Rectal smooth muscle tissue (tissue), 1 donor: ENCODE data around the gene TCEANC2.

Experiments used
- H3K27ac ChIP-seq: one replicate; pipeline ENCODE4 v1.7.0; 2013; ENCODE audit warnings: low read depth, low read length, inconsistent platforms
- H3K27me3 ChIP-seq: one replicate; pipeline ENCODE4 v1.7.0; 2013; ENCODE audit warnings: low read length; ENCODE audit not compliant: control insufficient read depth, insufficient read depth
- H3K36me3 ChIP-seq: one replicate; pipeline ENCODE4 v1.7.0; 2013; ENCODE audit warnings: low read length; ENCODE audit not compliant: control insufficient read depth, insufficient read depth
- H3K4me1 ChIP-seq: one replicate; pipeline ENCODE4 v1.7.0; 2013; ENCODE audit warnings: low read length; ENCODE audit not compliant: control insufficient read depth, insufficient read depth
- H3K4me3 ChIP-seq: one replicate; pipeline ENCODE4 v1.7.0; 2013; ENCODE audit warnings: low read length
- H3K9ac ChIP-seq: one replicate; pipeline ENCODE4 v1.7.0; 2013; ENCODE audit warnings: low read length

The TCEANC2 gene

DNA sequence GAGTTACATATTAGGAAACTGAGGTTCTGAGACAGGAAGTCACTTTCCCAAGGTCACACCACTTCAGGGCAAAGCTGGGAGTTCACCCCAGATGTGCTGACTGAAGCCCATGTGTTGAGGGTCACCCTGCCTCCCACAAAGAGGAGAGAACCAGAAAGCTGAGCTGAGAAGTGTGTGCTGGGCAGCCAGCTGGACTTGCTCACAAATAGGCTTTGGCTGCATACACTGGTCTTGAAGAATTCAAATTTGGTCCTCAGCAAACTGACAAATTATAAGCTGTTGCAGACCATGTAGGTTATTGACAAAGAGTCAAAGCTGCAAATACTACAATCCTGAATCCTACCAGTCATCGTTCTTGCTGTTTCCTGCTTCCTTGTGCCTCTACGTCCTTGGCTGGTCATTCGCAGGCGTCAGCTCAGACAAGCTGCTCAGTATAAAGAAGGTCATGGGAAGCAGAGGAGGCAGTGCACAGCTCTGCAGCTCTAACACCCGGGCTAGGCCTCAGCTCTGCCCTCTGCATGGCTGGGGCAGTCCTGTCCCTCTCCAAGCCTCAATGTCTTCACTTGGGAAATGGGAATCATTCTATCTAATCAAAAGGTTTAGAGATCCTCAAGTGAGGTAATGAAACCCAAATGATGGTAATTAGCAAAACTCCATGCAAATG, 59.4 kb downstream of the TCEANC2 start:
- H3K4me1 ChIP-seq: no peaks in the 10 kb centered on the region
- H3K27ac ChIP-seq: no peak overlapping the region
- no peak overlapping the region for H3K9ac ChIP-seq
- H3K27me3 ChIP-seq: no peaks in the 10 kb centered on the region
- H3K4me3 ChIP-seq: no peak overlapping the region
- no peaks in the 10 kb centered on the region for H3K36me3 ChIP-seq

DNA sequence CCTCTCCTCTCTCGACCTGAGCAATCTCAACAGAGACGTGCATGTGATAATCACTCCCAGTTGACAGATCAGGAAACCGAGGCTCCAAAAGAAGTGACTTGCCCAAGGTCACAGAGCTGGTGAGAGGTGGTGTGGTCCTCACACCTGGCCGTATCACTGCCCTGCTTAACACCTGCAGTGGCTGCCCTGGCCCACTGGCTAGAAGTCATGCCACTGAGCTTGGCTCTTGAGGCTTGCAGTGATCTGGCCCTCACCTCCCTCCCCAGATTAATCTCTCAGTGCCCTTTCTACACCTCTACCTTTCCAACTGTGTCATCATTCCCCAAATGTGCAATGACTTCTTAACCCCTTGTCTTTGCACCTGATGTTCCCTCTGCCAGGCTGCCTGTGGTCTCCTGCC, 60.6 kb downstream of the TCEANC2 start:
- no peaks in the 10 kb centered on the region for H3K36me3 ChIP-seq
- H3K27me3 ChIP-seq: no peaks in the 10 kb centered on the region
- no peak overlapping the region for H3K27ac ChIP-seq
- no peak overlapping the region for H3K9ac ChIP-seq
- no peaks in the 10 kb centered on the region for H3K4me1 ChIP-seq
- H3K4me3 ChIP-seq: no peak overlapping the region

DNA sequence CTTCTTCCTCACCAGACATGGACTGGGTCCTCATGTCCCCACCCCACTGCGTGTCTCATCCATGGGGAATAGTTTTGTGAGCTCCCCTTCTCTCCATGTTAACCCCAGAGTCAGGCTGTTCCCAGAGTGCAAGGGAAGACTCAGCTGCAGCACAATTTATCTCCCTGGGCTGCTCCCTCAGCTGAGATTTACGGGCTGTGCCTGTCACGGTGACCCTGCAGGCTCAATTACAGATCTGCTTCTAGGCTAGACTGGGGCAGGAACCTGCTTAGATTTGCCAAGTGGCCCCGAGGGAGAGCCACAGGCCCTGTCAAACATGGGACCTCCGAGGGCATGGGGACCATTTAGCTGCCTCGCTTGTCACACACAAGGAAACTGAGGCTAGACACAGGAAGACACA, 61.5 kb downstream of the TCEANC2 start:
- no peaks in the 10 kb centered on the region for H3K27me3 ChIP-seq
- no peaks in the 10 kb centered on the region for H3K36me3 ChIP-seq
- no peaks in the 10 kb centered on the region for H3K4me1 ChIP-seq
- H3K4me3 ChIP-seq: no peak overlapping the region
- no peak overlapping the region for H3K9ac ChIP-seq
- no peak overlapping the region for H3K27ac ChIP-seq

DNA sequence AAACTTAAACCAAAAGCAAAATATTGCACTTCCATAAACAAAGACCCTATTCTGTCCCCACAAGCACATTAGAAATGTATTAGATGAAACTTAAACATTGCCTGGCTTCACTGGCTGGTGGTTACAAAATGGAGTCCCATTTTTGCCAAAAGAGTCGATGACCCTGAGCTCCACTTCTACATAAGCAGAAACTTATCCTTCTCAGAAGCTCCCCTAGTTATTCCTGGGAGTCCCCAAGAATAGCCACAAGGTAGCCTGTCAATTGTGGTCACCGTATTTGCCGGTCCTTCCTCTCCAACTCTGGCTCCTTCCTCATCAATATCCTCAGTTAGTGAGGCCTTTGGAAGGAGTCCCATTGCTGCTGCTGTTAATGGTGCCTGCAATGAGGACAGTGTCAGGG, 62.1 kb downstream of the TCEANC2 start:
- Histone ChIP-seq H3K27me3 (no peaks in the 10 kb centered on the region), H3K4me1 (no peaks in the 10 kb centered on the region), H3K9ac (no peak overlapping the region), H3K4me3 (no peak overlapping the region), H3K36me3 (no peaks in the 10 kb centered on the region), H3K27ac (no peak overlapping the region)

DNA sequence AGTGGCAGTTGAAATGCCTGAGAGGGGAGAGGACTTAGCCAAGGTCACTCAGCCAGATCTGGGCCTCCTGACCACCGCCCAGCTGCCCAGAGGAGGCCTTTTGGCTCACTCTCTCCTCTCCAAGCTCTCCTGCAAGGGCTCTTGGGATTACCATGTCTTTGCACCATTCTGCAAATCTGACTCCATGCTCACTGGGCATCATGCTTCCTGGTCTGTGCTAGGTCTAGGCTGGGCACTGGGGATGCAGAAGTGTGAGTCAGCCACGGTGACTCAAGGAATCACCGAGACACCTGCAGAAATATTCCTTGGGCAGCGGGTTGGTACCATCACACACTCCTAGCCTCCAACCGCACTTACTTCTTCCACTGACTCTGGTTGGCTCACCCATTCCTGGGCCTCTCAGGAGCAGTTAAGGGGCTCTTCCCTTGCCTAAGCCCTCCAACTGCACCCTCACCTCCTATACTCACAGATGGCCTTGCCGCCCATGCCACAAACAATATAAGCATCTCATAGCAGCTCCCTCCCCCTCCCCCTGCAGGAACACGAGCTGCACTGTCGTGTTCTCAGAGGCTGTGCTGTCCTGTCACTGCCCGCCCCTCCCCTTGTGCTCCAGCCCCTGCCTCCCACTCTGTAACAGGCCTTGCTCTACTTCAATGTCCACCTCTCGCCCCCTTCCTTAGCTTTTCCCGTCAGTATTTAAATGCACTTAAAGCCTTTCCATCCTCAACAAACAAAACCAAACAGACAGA, 64.6 kb downstream of the TCEANC2 start:
- H3K36me3 ChIP-seq: no peaks in the 10 kb centered on the region
- H3K27ac ChIP-seq: no peak overlapping the region
- H3K27me3 ChIP-seq: no peaks in the 10 kb centered on the region
- peaks cover 3% of the 10 kb centered on the region for H3K4me1 ChIP-seq
- no peak overlapping the region for H3K4me3 ChIP-seq
- H3K9ac ChIP-seq: no peak overlapping the region

DNA sequence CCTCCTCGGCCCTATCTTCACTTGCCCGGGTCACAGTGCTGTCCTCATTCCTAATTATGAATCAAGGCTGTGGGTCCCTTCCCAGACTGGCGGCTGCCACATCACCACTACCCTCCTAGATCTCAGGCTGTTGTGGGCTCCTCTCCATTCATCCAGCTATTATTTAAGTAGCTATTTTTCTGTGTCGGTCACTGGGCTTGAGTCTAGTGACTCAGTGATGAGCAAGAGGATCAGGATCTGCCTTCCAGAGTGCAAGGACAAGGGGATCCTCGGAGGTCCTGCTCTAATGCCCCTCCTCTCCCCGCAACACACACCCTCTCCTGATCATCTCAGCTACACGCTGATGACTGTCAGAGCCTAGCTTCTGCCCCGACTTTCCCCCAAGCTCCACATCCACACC, 65.3 kb downstream of the TCEANC2 start:
- Histone ChIP-seq H3K9ac (no peak overlapping the region), H3K36me3 (no peaks in the 10 kb centered on the region), H3K27me3 (no peaks in the 10 kb centered on the region), H3K4me1 (peaks cover 3% of the 10 kb centered on the region), H3K4me3 (no peak overlapping the region), H3K27ac (no peak overlapping the region)

DNA sequence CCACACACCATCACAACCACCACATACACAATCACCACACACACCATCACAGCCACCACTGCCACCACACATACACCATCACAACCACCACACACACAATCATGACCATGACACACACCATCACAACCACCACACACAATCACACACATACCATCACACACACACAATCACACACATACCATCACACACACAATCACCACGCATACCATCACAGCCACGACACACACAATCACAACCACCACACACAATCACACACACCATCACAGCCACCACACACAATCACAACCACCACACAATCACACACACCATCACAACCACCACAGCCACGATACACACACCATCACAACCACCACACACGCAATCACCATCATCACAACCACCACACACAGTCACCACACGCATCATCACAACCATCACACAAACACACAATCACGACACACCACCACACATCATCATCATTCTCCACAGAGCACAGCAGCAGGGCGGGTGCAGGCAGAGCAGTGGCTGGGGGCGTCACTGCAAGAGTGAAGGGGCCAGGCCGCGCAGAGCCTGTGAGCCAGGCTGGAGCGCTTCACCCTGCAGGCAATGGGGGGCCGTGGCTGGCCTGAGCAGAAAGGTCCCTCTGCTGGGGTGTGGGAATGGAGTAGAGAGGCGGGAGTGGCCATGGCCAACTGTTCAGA, 66.8 kb downstream of the TCEANC2 start:
- Histone ChIP-seq H3K4me1 (peaks cover 3% of the 10 kb centered on the region), H3K36me3 (no peaks in the 10 kb centered on the region), H3K27me3 (no peaks in the 10 kb centered on the region), H3K9ac (no peak overlapping the region), H3K27ac (no peak overlapping the region), H3K4me3 (no peak overlapping the region)

DNA sequence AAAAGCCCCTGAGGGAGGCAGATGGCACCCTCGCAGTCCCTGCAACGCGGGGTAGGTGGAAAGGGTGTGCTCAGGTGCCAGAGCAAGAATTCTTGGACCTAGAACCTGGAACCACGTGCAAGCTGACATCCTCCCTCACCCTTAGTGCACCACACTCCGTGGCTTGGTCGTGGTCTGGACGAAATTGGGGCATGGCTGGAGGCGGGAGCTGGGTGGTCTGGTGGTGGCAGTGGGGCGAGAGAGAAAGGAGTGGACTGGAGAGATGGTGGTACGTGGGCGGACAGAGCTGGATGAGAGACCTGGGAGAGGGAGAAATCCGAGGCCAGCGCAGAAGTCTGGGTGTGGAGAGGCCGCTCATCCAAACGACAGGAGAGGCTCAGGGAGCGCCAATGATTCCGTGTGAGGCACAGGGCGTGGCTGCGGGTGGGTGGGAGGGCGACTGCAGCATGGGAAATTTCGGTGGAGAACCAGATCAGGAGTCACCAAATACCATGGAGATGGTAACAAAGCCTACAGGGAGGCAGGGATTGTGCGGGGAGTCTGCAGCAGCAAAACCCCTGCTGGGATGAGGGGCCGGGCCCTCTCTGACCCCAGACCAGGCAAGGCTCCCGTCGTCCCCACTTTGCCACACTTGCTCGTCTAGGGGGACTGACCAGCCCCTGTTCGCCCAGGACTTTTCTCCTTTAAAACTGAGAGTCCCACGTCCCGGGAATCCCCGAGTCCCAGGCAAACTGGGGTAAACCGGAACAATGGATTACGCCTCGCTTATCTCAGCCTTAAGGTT, 67.5 kb downstream of the TCEANC2 start:
- H3K36me3 ChIP-seq: no peaks in the 10 kb centered on the region
- no peaks in the 10 kb centered on the region for H3K27me3 ChIP-seq
- H3K4me3 ChIP-seq: peak overlapping the region; percentile 24
- peaks cover 3% of the 10 kb centered on the region for H3K4me1 ChIP-seq
- no peak overlapping the region for H3K27ac ChIP-seq
- no peak overlapping the region for H3K9ac ChIP-seq

- H3K9ac ChIP-seq: no peak overlapping the region
- H3K4me1 ChIP-seq: peaks cover 3% of the 10 kb centered on the region
- H3K27ac ChIP-seq: no peak overlapping the region
- peak overlapping the region; percentile 38 for H3K4me3 ChIP-seq
- no peaks in the 10 kb centered on the region for H3K27me3 ChIP-seq
- no peaks in the 10 kb centered on the region for H3K36me3 ChIP-seq
These were observed 68.2 kb downstream of the TCEANC2 start for GRCh38 chr1:54121482-54122134.

GRCh38 chr1:54122135-54122751, 68.8 kb downstream of the TCEANC2 start:
- Histone ChIP-seq H3K27ac (no peak overlapping the region), H3K4me3 (peak overlapping the region; percentile 38), H3K4me1 (peaks cover 3% of the 10 kb centered on the region), H3K9ac (no peak overlapping the region), H3K27me3 (no peaks in the 10 kb centered on the region), H3K36me3 (no peaks in the 10 kb centered on the region)

- no peaks in the 10 kb centered on the region for H3K36me3 ChIP-seq
- H3K4me1 ChIP-seq: peaks cover 3% of the 10 kb centered on the region
- no peaks in the 10 kb centered on the region for H3K27me3 ChIP-seq
- no peak overlapping the region for H3K4me3 ChIP-seq
- H3K9ac ChIP-seq: no peak overlapping the region
- H3K27ac ChIP-seq: no peak overlapping the region
These were observed 69.6 kb downstream of the TCEANC2 start for GRCh38 chr1:54122992-54123391.
